Prostate gland (tissue), 2 donors: ENCODE data around the gene DMAP1.

Experiments used
- CTCF ChIP-seq, 4 experiments: fragments of 200-600 bp in 2 of 4; fragments of 450-650 bp in 2 of 4; sonication (generic) in 2 of 4; IDR thresholded peaks; 1 replicate in 3 of 4; 2 replicates in 1 of 4; pipeline ENCODE4 v1.5.1; 2016 to 2019; ENCODE audit warnings: antibody characterized with exemption in 4 of 4, mild to moderate bottlenecking in 2 of 4, moderate library complexity in 2 of 4
- POLR2A ChIP-seq: fragments of 450-650 bp; IDR thresholded peaks from one replicate; pipeline ENCODE4 v1.6.1; 2016; ENCODE audit warnings: antibody characterized with exemption, mild to moderate bottlenecking

GRCh38 chr1:44242746-44243145 lies 29.5 kb downstream of the DMAP1 start:
- no peak for TF ChIP-seq CTCF (IDR thresholded peaks at IDR 0.05)
- TF ChIP-seq POLR2A: no peak
